Vagina (tissue), 2 donors: ENCODE measurements around the gene SERPINB11. TPM values are rescaled to one million over a fixed set of nuclear protein-coding genes. Genes with fewer than 3 reads are reported as not detected.

Experiments used
- DNase-seq, 2 donors: peaks; one replicate each; pipeline ENCODE4 v3.0.0-alpha.2; 2017; ENCODE audit errors: extremely low spot score in 2 of 2
- H3K27ac ChIP-seq: fragments of 200-600 bp; sonication (generic); one replicate; pipeline ENCODE4 v1.5.1; 2019
- H3K27me3 ChIP-seq: fragments of 200-600 bp; sonication (generic); one replicate; pipeline ENCODE4 v1.5.1; 2019
- H3K36me3 ChIP-seq, 2 donors: fragments of 200-600 bp; sonication (generic); one replicate each; pipeline ENCODE4 v1.5.1; 2017 to 2019
- H3K4me1 ChIP-seq: fragments of 200-600 bp; sonication (generic); one replicate; pipeline ENCODE4 v1.5.1; 2019
- H3K4me3 ChIP-seq, 2 donors: fragments of 200-600 bp; sonication (generic); 1 replicate in 1 of 2; 2 replicates in 1 of 2; pipeline ENCODE4 v1.5.1; 2016 to 2019
- H3K9me3 ChIP-seq: fragments of 200-600 bp; sonication (generic); one replicate; pipeline ENCODE4 v1.5.1; 2019
- CTCF ChIP-seq, 3 experiments: fragments of 450-650 bp in 2 of 3; fragments of 200-600 bp in 1 of 3; sonication (generic) in 1 of 3; IDR thresholded peaks; one replicate each; pipeline ENCODE4 v1.5.1; 2017 to 2019; ENCODE audit warnings: antibody characterized with exemption in 3 of 3, mild to moderate bottlenecking in 2 of 3, moderate library complexity in 2 of 3
- POLR2A ChIP-seq, 2 donors: fragments of 450-650 bp; IDR thresholded peaks; one replicate each; pipeline ENCODE4 v1.6.1; 2017; ENCODE audit warnings: antibody characterized with exemption in 2 of 2, mild to moderate bottlenecking in 2 of 2, moderate library complexity in 2 of 2
- POLR2AphosphoS5 ChIP-seq, 2 donors: sonication (generic); formaldehyde crosslinking; IDR thresholded peaks; one replicate each; pipeline ENCODE4 v1.9.0; 2017; ENCODE audit warnings: antibody characterized with exemption in 2 of 2, mild to moderate bottlenecking in 2 of 2, low read depth in 1 of 2; ENCODE audit not compliant: insufficient read depth in 1 of 2
- intact Hi-C: fragments of 100-400 bp; cut with DNase I; formaldehyde crosslinking; loops from one replicate; pipeline ENCODE4 v1.15.1; 2023
- total RNA-seq: library from RNA; depleted of rRNA; stranded (reverse); fragments of >200 nt; gene quantifications from one replicate; pipeline ENCODE4 v1.2.3, GENCODE V29; 2016

Gene SERPINB11
- total RNA-seq, 1 donor from 2014 or later, result 8.6 TPM

- intact Hi-C loops, result no loop called here
- Histone ChIP-seq H3K27ac (no peak overlapping the region), H3K9me3 (no peaks in the 10 kb centered on the region), H3K27me3 (no peaks in the 10 kb centered on the region), H3K4me3 (no peak overlapping the region), H3K4me1 (no peaks in the 10 kb centered on the region), H3K36me3 (no peaks in the 10 kb centered on the region)
- DNase-seq, result no peak
- TF ChIP-seq POLR2AphosphoS5 (IDR thresholded peaks at IDR 0.05; ENCODE audit: insufficient read depth in 1 of 2, low read depth in 1 of 2) (no peak), CTCF (IDR thresholded peaks at IDR 0.05) (no peak)
Measured at GRCh38 chr18:63677500-63678225, 25.1 kb upstream of the SERPINB11 start.

- no peak overlapping the region for H3K27ac ChIP-seq
Measured at GRCh38 chr18:63679820-63680606, 22.7 kb upstream of the SERPINB11 start.

GRCh38 chr18:63681449-63682340, 21.1 kb upstream of the SERPINB11 start:
- intact Hi-C loops, result no loop called here
- peak overlapping the region; percentile 66 for H3K27ac ChIP-seq
- no peaks in the 10 kb centered on the region for H3K4me1 ChIP-seq
- no peak for DNase-seq
- no peaks in the 10 kb centered on the region for H3K36me3 ChIP-seq
- no peaks in the 10 kb centered on the region for H3K27me3 ChIP-seq
- TF ChIP-seq POLR2AphosphoS5 (IDR thresholded peaks at IDR 0.05; ENCODE audit: insufficient read depth in 1 of 2, low read depth in 1 of 2) (peak in 1 of 2 donors; percentile 45), CTCF (IDR thresholded peaks at IDR 0.05) (no peak)
- no peak overlapping the region for H3K4me3 ChIP-seq
- H3K9me3 ChIP-seq, result no peaks in the 10 kb centered on the region

More at GRCh38 chr18:63679820-63680606, 22.7 kb upstream of the SERPINB11 start:
- intact Hi-C loops, result no loop called here
- no peak overlapping the region for H3K4me3 ChIP-seq
- H3K4me1 ChIP-seq, result no peaks in the 10 kb centered on the region
- TF ChIP-seq POLR2A (IDR thresholded peaks at IDR 0.05), result no peak
- TF ChIP-seq CTCF (IDR thresholded peaks at IDR 0.05), result no peak
- TF ChIP-seq POLR2AphosphoS5 (IDR thresholded peaks at IDR 0.05; ENCODE audit: insufficient read depth in 1 of 2, low read depth in 1 of 2), result no peak
- no peaks in the 10 kb centered on the region for H3K9me3 ChIP-seq
- no peaks in the 10 kb centered on the region for H3K36me3 ChIP-seq
- no peak for DNase-seq
- no peaks in the 10 kb centered on the region for H3K27me3 ChIP-seq

- Histone ChIP-seq H3K36me3 (no peaks in the 10 kb centered on the region), H3K27me3 (no peaks in the 10 kb centered on the region), H3K4me3 (no peak overlapping the region), H3K4me1 (no peaks in the 10 kb centered on the region), H3K9me3 (no peaks in the 10 kb centered on the region), H3K27ac (peak overlapping the region; percentile 66)
- no peak for DNase-seq
- TF ChIP-seq CTCF (IDR thresholded peaks at IDR 0.05) (no peak), POLR2A (IDR thresholded peaks at IDR 0.05) (no peak), POLR2AphosphoS5 (IDR thresholded peaks at IDR 0.05; ENCODE audit: insufficient read depth in 1 of 2, low read depth in 1 of 2) (peak in 1 of 2 donors; percentile 85)
- intact Hi-C loops, result no loop called here
Measured at GRCh38 chr18:63683152-63683551, 19.6 kb upstream of the SERPINB11 start.
